Liver (tissue), 3 donors: ENCODE results near the gene DNAH3.

Experiments
- RAD21 ChIP-seq, 2 donors: IDR thresholded peaks; 2 replicates each; pipeline ENCODE4 v1.6.1; 2016; ENCODE audit warnings: antibody characterized with exemption in 2 of 2, mild to moderate bottlenecking in 2 of 2
- TF ChIP-seq, protein P1 (sequence below): fragments of 150-350 bp; IDR thresholded peaks from 2 replicates; pipeline ENCODE4 v1.5.1; 2017; ENCODE audit warnings: improper control_type of control experiment, low read depth, low read length; ENCODE audit not compliant: missing input control
- donor health status: healthy.
- donor health status: healthy.

- TF ChIP-seq, protein P1, sequence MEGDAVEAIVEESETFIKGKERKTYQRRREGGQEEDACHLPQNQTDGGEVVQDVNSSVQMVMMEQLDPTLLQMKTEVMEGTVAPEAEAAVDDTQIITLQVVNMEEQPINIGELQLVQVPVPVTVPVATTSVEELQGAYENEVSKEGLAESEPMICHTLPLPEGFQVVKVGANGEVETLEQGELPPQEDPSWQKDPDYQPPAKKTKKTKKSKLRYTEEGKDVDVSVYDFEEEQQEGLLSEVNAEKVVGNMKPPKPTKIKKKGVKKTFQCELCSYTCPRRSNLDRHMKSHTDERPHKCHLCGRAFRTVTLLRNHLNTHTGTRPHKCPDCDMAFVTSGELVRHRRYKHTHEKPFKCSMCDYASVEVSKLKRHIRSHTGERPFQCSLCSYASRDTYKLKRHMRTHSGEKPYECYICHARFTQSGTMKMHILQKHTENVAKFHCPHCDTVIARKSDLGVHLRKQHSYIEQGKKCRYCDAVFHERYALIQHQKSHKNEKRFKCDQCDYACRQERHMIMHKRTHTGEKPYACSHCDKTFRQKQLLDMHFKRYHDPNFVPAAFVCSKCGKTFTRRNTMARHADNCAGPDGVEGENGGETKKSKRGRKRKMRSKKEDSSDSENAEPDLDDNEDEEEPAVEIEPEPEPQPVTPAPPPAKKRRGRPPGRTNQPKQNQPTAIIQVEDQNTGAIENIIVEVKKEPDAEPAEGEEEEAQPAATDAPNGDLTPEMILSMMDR, result no peak
- TF ChIP-seq RAD21 (IDR thresholded peaks at IDR 0.05), result no peak
Measured at GRCh38 chr16:21036471-21036870, 114.2 kb downstream of the DNAH3 start.
